Fibroblast of skin of scalp (primary cell): ENCODE measurements around the gene LRMDA.

Experiments
- DNase-seq: peaks from one replicate; pipeline ENCODE4 v3.0.0-alpha.2; 2013

The LRMDA gene

DNA sequence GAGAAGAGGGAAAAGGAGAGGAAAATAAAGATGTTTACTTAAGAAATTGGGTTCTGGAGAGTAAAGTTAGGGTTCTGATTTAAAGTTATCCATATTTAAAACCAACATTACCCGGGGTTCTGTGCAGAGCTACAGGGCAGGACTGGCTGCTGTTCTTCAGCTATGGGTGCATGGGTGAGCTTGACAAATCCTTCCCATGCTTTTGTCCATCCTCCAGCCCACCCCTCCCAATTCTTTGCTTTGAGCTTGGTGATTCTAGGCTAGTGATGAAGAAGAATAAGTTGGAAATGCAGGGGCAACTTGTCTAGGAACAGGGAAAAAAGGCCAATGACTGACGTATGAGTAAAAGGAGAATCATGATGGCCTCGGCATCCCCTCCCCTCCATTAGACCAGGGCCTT is 636.0 kb downstream of the LRMDA start:
- DNase-seq: no peak

DNA sequence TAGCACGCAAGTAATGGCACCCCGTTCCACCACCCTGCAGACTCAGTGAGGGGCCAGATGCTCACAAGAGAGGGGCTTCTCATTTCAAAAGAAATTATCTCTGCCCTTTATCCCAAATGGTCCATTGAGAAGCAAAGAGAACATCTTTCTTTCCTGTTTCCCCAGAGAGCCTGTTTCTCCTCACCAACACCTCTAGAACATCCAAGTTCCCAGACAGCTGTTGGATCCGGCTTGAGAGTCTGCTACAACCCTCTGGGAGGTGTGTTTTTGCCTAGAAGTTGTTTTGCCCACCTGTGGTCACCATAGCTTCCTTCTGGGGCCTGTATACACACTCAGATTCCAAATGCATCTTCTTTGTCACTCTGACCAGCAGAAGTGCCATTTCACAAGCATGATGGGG is 637.4 kb downstream of the LRMDA start:
- no peak for DNase-seq

DNA sequence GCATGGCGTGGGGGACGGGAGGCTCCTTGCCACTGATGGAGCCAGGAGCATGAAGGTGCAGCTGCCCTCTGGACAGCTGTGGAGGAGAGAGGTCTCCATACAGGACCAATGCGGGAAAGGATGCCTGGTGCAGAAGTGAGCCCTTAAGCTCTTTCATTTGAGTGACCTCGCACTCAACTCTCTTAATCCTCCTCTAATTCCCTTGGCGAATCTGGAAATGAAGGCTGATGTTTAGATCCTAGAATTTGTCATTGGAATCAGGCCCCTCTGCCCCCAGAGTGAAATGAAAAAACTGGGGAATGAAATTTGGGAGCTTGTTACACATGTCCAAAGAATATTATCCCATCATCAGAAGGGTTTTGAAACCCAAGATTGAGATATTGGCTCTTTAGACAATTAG is 639.5 kb downstream of the LRMDA start:
- no peak for DNase-seq

DNA sequence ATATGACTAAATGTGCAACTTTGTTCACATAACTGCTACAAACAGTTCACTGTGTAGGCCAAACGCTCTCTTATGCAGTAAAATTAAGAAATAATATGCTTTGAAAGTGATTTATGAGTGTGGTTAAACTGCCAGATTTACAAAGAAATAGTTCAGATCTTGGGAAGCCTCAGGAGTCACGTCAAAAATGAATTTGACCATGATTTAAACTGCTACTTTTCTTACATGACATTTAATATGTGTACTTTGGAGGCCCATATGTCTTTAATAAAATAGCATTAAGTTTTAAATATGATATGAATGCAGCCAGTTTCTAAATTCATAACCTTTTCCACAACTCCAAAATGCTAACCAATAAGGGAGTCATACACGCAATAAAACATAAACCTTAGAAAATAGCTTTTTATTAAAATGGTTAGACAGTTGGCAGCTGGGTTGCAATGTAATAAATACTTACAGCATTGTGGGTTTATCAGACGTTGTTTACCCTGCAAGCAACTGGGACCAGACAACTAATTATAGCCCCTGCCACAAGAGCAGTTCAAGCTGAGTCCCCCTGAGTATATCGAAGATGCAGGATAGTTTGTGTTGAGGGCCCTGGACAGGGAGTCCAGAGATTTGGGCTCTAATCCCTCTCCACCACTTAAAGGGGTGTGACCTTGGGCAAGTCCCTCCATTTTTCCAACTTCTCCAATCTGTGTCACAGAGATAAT is 640.4 kb downstream of the LRMDA start:
- peak; percentile 97 for DNase-seq

DNA sequence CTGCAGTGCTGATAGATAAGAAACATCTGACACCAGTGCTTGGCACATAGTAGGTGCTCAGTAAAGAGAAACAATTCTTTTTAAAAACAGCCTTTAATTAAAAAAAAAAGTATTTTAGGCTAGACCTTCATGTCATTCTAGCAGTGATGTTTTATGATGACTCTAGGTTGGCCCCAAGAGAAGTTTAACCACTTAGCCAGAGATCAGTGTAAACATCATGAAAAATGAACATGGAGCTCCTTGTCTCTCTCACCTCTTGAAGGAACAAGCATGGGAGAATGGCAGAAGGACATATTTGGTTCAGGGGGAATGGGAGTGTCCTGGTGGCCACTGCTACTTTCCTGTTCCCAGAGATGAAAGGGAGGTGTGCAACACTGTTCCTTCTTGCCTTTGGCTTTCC is 641.0 kb downstream of the LRMDA start:
- DNase-seq: no peak

DNA sequence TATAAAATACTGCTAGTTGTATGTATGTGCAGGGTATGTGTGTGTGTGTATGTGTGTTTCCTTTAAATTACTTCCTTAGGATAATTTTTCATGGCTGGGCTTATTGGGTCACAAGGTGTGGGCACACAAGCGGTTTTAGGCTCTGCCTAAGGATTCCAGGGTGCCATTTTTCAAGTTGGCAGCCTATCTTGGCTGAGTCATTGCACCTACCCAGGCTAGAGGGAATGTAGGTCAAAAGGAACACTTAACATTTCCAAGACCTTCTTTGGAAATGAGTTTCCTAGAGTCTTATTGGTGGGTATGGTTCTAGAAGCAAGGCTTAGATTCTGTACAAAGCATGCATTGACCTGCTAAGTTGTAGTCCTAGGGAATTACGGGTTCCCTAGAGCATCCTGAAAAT is 642.1 kb downstream of the LRMDA start:
- DNase-seq: no peak

DNA sequence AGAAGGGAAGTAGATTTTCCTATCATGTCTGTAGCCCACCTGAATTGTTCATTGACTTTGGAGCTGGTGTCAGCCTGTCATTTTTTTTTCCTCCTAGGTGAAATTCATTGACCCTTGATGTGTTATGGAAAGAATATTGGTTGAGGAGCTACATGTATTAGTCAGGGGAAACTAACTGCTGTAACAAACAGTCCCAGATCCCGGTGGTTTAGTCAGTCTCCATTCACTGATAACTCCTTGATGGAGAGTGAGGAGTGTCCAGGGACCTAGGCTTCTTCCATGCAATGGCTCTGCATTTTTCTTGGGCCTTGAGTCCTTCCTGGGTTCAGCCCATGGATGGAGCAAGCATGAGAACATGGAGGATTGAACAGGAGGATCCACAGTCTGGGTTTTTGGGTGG is 643.2 kb downstream of the LRMDA start:
- DNase-seq: no peak

DNA sequence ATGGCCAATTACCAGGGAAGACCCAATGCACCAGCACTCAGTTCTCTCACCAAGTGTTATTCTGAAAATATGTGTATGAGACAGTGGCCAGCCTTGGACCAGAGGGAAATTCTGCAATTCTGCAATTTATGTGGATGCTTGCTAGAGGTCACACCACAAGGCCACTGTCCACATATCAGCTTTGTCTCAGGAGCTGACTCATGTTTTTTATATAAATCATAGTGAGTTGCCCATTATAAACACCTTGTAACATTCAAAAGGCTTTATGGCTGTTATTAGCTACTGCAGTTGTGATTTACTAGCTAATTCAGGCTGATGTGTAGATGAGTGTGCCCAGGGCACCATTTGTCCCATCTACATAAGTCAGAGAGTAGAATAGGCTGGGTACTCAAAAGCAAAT is 649.0 kb downstream of the LRMDA start:
- DNase-seq: no peak

DNA sequence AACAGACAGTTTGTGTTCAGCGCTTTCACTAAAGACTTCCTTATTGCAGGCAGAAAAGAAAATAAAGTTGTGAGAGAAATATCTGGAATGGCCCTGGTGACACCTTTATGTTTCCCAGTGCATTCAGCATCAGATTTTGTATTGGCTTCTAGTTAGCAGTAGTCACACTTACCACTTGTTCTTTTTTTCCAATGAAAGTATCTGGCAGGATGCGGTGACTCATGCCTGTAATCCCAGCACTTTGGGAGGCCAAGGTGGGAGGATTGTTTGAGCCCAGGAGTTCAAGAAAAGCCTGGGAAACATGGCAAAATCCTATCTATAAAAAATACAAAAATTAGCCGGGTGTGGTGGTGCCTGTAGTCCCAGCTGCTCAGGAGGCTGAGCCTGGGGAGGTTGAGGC is 649.6 kb downstream of the LRMDA start:
- DNase-seq: peak; percentile 24

DNA sequence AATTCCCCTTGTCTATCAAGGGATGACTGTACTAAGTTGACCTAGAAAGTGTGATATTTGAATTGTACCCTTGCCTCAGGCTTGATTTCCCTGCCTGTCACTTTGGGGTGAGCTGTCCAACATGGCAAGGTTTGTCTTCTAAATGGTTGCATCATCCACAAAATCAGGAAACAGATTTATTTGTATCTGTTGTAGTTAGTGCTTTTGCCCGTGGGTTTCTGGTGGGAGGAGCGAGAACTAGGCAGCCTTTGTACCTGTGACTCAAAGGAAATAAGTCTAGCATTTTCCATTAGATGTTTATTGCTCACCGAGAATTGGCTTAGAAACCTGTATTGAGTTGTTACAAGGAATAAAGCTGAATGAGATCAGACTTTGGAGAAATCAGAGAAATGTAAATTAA is 650.8 kb downstream of the LRMDA start:
- no peak for DNase-seq

DNA sequence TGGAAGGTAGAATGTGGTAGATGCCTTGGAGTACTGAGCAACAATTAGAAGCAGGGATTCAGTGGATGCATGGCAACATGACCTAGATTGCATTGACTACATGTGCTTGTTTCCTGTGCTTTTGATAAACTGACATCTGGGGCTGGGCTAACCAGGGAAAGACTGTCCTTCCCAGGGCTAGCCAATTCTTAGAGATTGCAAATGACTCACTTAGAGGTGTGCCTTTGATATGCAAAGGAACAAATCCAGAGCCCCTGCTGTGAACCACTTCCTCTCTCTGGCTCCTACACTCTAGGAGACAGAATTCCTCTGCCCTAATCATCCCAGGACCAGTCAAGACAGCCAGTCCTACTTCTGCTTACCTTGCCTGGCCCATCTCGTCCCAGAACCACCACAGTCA is 651.5 kb downstream of the LRMDA start:
- DNase-seq: peak; percentile 79

DNA sequence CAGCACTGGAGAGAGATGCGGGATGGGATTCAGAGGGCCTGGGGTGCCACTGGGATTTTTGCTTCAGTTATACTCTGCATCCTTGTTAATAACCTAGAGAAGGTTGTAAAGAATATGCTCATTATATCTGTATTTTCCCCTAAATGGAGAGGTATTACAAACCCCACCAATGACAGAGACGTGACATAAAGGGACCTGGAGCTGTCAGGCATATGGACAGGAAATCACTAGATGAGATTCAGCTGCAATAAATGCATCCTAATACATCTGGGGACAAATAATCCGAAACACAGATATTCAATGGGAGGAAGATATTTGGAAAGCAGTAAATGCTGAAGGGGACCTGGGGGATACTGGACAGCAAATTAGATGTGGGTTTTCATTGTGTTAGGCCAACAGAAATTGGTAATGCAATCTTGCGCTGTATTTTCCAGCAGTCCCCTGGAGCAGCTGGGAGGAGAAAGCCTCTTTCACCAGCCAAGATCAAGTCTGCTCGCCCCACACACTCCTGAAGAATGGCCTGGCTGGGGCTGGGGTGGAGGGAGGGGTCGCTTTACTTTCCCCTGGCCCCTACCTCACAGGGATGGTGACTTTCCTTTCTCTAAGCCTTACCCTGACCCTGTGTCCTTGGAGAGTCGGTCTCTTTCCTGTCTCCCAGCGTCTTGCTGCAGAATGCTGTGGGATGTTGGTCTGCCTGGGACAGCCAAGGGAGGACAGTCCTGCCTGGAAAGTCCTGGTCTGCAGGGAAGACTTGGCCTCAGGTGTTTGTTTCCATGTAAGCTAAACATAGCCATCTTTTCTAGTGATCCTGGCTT is 653.8 kb downstream of the LRMDA start:
- no peak for DNase-seq

DNA sequence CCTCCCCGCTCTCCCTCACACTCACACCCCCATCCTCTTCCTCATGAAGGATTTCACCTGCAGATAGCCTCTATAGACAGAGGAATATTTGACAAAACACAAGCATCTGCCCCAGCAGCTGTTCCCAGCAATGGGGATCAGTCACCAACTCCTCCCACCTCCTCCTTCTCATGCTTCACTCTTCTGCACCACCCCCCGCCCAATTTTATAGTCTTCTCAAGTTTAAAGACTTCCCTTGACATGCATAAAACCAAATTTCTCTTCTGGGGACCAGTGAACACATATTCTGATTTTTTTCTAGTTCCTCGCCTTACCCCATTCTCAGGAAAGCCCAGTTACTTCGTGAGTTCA is 654.4 kb downstream of the LRMDA start:
- no peak for DNase-seq

DNA sequence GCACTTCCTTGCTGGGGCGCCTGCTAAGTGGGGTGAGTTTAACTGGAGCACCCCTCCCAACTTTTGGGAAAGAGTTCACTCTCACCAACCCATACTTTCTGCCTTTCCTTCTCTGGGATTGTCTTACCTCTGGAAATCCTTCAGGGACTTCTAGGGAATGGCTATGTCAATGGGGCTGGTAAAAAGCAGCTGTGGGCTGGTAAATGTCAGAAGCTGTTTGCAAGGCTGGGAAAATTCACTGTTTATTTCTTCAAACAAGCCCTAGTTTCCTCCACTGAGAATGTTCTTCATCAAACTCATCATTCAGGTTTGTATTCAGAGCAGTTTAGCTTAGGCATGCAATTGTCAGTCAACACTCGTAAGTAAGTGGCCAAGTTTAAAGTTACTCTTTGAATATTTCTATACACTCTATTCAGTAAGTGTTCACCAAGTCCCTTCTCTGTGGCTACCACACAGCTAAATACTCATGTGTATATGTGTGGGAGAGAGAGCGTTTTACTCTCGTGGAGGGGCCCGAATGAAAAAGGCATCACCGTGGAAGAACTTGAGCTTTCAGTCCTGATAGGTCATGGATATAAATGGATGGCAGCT is 654.8 kb downstream of the LRMDA start:
- DNase-seq: no peak

DNA sequence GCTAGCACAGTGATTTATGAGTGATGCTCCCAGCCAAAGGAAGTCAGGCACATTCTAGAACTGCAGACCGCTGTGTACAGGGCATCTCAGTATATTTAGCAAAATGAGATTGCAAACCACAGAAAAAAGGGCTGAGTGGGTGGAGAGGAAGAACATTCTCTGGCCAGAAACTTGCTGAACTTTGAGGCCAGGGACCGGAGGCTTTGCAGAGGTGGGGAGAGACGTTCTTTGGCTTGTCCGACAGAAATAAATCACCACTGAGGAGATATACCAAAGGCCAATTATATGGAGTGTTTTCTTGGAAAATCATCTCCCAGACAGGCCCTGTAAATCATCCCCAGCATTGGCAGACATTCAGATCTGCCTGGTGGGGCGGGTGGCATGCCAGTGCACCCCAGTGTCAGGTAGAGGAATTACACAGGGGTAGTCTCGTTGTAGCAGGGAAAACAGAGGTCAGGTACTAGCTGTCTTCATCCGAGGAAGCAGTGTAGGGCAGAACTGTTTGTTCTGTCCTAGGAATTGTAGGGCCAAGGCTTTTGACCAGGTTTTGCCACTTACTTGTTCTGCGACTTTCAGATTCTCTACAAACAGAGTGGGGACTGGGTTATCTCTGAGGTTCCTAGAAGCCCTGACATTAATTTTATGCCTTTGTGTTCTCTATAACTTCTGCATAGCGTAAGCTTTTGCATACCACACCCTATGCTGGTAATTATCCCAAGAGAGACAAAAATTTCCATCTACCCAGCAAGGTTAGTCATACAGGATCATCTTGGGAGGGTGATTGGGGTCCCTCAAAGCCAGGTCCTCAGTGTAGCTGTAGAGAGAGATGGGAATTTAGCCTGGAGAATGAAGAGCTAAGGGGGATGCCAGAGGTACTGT is 655.6 kb downstream of the LRMDA start:
- DNase-seq: peak; percentile 54

DNA sequence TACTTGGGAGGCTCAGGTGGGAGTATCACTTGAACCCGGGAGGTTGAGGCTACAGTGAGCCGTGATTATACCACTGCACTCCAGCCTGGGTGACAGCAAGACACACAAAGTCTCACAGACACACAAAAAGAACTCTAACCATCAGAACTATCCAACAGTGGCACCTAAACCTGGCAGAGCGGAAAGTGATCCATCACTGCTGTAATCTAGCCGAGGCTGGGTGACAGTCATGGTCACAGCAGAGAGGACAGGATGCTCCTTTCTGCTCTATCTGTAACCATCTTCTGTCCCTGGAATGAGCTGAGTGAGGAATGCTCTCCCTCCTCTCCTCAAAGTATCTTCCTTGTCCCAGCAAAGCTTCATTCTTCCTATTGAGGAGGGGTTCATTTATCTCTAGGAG is 656.6 kb downstream of the LRMDA start:
- DNase-seq: no peak

DNA sequence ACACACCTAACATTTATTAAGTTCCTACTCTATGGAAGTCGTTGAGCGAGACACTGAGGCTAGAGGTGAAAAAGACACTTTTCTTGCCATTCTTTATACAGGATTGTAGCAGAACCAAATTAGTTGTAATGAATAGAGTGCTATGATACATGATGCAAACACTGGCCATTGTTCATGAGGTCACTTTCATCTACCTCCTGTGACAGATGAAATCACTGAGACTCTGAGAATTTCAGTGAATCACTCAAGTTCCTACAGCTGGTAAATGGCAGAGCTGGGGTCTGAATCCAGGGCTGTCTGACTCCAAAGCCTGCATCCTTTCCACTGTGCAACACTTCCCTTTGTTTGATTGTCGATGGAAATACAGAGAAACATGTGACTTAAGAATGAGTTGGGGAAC is 657.6 kb downstream of the LRMDA start:
- no peak for DNase-seq

DNA sequence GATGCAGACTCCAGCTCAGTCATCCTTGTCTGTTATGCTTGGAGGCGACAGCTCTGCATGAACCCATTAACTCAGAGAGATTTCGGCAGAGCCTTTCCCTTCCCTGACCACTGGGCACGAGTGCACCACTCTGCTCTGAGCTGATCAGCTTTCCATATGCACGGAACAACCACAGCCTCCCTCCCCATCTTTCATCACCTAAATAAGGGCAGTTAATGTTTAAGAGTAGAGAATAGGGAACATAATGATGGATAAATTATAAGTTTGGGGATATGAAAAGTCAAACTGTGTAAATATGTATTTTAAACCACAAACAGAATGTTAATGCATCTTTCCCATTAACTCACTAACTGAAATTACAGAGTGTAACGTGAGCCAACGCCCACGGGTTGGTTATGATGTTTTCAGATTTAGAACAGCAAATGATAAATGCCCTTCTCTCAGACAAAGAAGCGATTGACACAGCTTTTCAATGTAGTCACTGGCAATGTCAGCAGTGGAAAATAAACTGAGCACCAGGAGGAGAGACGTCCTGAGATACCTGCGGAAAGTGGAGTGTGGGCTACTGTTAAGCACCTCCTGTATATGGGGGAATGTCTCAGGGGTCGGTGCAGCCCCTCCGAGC is 658.2 kb downstream of the LRMDA start:
- DNase-seq: no peak

DNA sequence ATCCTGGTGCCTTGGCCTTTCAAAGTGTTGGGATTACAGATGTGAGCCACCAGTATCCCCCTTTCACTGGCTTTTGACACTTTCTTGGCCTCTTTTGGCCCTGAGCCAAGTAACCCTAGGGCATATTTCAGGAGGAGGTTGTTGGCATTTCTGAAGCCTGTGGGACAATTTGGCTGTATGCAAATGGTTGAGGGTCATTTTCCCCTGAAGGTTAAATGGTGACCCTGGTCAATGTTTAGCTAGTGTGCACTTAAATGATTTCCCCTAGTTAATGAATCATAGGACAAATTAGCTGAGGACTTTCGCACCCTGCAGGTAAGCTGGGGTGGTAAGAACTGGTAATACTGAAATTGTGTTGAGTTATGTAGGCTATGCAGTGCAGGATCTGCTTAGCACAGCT is 660.5 kb downstream of the LRMDA start:
- no peak for DNase-seq

DNA sequence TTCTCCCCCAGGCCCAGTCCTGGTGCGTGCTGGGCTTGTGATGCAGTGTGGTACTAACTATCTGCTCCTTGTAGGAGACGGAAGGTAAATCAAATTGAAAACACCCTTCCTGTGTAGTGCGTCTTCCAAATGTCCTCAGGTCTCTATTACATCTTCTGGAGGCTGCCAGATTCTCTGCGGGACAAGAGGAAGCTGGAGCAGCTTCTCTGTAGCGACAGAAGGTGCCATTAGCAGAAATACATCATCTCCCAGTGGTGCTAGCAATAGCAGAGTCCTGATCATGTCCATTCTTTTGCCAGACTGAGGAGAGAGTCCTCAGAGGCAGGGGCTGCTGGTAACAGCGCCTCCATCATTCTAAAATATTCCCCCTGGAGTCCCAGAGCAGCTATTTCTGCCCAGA is 675.2 kb downstream of the LRMDA start:
- DNase-seq: no peak

DNA sequence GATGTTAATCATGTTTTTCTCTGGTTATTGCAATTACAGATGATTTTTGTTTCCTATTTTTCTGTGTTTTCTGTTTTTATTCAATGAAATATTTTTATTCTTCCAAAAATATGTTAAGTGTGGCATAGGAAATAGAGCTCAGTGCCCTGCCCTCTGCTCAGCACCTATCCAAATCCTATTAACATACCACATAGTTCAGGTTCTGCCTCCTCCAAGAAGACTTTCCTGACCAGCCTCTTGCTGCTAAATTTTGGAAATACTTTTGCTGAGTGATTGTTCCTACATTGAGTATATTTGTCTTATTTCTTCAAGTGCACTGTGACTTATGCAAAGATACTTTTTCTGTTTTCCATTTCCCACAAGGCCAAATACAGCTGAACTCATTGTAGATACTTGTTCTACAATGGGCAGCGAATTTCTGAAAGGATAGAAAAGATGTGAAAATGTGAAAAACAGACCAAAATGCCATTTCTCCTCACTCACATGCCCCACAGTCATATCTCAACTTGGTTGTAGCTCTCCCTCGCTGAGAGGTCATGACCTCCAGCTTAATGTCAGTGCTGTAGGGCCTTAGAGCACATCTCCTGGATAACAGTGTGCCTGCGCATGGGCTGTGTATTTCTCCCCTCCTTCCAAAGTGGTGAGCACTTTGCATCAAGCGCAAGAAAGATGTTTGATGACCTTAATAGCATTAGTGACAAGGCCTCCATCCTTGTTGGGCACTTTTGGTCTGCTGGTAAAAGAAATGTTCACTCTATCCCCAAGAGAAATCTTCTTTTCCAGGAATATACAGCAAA is 677.3 kb downstream of the LRMDA start:
- no peak for DNase-seq

DNA sequence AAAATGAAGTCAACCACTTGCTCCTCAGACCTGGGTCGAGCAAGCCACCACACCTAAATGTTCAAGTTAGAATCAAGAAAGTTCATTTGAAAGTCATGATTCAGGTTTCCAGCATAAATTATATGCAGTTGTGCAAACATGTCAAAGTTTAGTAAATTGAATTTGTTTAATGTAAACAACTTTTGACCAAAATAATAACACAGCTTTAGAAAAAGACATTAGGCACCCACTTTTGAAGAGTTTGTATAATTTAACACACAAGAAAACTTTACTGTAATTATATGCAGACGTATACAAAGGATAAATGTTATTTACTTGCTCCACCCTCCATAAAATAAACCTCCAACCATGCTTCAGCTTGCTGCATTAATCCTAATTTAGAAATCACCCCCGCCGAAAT is 680.0 kb downstream of the LRMDA start:
- DNase-seq: no peak
